Sigmoid colon (tissue), 7 donors: Measurements from ENCODE around the gene AGXT. TPM values are rescaled to one million over a fixed set of nuclear protein-coding genes. Genes with fewer than 3 reads are reported as not detected.

Experiments used
- DNase-seq: peaks from one replicate; pipeline ENCODE4 v3.0.0-alpha.2; 2019
- H3K27ac ChIP-seq, 4 donors: fragments of 200-600 bp; sonication (generic); one replicate each; pipeline ENCODE4 v1.5.1; 2016 to 2019; ENCODE audit warnings: mild to moderate bottlenecking in 1 of 4
- H3K27me3 ChIP-seq, 3 donors: fragments of 200-600 bp; sonication (generic); one replicate each; pipeline ENCODE4 v1.5.1; 2019; ENCODE audit warnings: mild to moderate bottlenecking in 1 of 3
- H3K36me3 ChIP-seq, 4 donors: fragments of 200-600 bp; sonication (generic); one replicate each; pipeline ENCODE4 v1.5.1; 2016 to 2019
- H3K4me1 ChIP-seq, 4 donors: fragments of 200-600 bp; sonication (generic); one replicate each; pipeline ENCODE4 v1.5.1; 2017 to 2019
- H3K4me3 ChIP-seq, 4 donors: fragments of 200-600 bp; sonication (generic); one replicate each; pipeline ENCODE4 v1.5.1; 2017 to 2019; ENCODE audit warnings: mild to moderate bottlenecking in 2 of 4, moderate library complexity in 1 of 4
- H3K9me3 ChIP-seq, 4 donors: fragments of 200-600 bp in 3 of 4; sonication (generic) in 3 of 4; one replicate each; pipeline versions ENCODE4 v1.5.1 to v1.6.1; 2013 to 2019
- EP300 ChIP-seq, 4 donors: sonication (generic); formaldehyde crosslinking; IDR thresholded peaks; one replicate each; pipeline ENCODE4 v1.6.1; 2017; ENCODE audit warnings: antibody characterized with exemption in 4 of 4
- POLR2A ChIP-seq, 2 donors: fragments of 450-650 bp; IDR thresholded peaks; one replicate each; pipeline ENCODE4 v1.6.1; 2016; ENCODE audit warnings: antibody characterized with exemption in 2 of 2, mild to moderate bottlenecking in 2 of 2, moderate library complexity in 2 of 2
- POLR2AphosphoS5 ChIP-seq, 4 donors: sonication (generic); formaldehyde crosslinking; IDR thresholded peaks; one replicate each; pipeline ENCODE4 v1.6.1; 2017; ENCODE audit warnings: antibody characterized with exemption in 4 of 4
- WGBS, 2 donors: extraction: QIAGEN DNeasy Blood & Tissue Kit; methylation state at CpG; one replicate each; pipeline ENCODE4 v1.1.7; 2013; 5-methylcytosine and 5-hydroxymethylcytosine counted together
- intact Hi-C: fragments of 100-400 bp; cut with DNase I; formaldehyde crosslinking; loops from one replicate; pipeline ENCODE4 v1.15.1; 2023
- polyA plus RNA-seq, 3 donors: library from polyadenylated mRNA; stranded (reverse); fragments of 200-250 nt; gene quantifications; one replicate each; pipeline ENCODE4 v1.2.3, GENCODE V29; 2013
- total RNA-seq, 4 donors: library from RNA; depleted of rRNA; stranded (reverse); fragments of >200 nt; gene quantifications; one replicate each; pipeline ENCODE4 v1.1.0, GENCODE V29; 2016
- TF ChIP-seq, protein P1 (sequence below), 4 experiments: fragments of 450-650 bp in 3 of 4; fragments of 200-600 bp in 1 of 4; IDR thresholded peaks; one replicate each; pipeline ENCODE4 v1.5.1; 2016 to 2019; ENCODE audit warnings: antibody characterized with exemption in 4 of 4, mild to moderate bottlenecking in 3 of 4, moderate library complexity in 2 of 4
- donor health status: healthy with polysubstance abuse.
- donor health status: Bipolar disorder and iron deficiency.
- donor health status: healthy.

Gene AGXT
- total RNA-seq, result not detected
- polyA plus RNA-seq, result 1 to 10 TPM in 2 of 3 donors, under 1 TPM in 1; 0.60 to 2.4 (median 1.6) TPM

DNA sequence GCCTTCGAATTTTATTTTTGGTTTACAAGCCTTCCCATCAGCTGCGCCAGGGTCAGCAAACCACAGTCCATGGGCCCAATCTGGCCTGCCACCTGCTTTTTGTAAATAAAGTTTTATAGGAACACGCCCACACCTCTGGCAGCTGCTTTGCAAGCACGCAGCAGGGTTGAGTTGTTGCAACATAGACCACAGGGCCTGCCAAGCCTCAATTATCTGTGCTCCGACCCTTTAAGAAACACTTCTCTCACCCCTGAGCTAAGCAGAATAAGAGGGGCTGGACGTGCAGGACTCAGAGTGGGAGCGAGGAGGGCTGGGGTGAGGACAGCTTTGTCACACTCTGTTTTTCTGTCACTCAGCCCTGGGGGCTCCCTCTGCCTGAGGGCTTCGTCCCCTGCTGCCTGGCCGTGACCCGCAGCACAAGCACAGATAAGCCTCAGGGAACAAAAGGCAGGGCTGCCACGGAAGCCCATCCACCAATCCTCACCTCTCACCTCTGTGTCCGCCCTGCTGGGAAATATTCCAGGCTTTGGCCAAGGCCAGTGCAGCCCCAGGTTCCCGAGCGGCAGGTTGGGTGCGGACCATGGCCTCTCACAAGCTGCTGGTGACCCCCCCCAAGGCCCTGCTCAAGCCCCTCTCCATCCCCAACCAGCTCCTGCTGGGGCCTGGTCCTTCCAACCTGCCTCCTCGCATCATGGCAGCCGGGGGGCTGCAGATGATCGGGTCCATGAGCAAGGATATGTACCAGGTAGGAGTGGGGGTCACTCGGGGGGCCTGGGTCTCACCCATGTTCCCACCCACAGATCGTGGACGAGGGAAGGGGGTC is at the start of gene AGXT:
TSS of gene AGXT (plus strand) at position 539 of the 823 bp plus-strand sequence. CDS start at position 581, 42 bp downstream.
- TF ChIP-seq EP300 (IDR thresholded peaks at IDR 0.05), result no peak
- no peak for TF ChIP-seq POLR2AphosphoS5 (IDR thresholded peaks at IDR 0.05)
- TF ChIP-seq, protein P1, sequence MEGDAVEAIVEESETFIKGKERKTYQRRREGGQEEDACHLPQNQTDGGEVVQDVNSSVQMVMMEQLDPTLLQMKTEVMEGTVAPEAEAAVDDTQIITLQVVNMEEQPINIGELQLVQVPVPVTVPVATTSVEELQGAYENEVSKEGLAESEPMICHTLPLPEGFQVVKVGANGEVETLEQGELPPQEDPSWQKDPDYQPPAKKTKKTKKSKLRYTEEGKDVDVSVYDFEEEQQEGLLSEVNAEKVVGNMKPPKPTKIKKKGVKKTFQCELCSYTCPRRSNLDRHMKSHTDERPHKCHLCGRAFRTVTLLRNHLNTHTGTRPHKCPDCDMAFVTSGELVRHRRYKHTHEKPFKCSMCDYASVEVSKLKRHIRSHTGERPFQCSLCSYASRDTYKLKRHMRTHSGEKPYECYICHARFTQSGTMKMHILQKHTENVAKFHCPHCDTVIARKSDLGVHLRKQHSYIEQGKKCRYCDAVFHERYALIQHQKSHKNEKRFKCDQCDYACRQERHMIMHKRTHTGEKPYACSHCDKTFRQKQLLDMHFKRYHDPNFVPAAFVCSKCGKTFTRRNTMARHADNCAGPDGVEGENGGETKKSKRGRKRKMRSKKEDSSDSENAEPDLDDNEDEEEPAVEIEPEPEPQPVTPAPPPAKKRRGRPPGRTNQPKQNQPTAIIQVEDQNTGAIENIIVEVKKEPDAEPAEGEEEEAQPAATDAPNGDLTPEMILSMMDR (IDR thresholded peaks at IDR 0.05), result no peak
- no peak for TF ChIP-seq POLR2A (IDR thresholded peaks at IDR 0.05)
- no peaks in the 10 kb centered on the region for H3K36me3 ChIP-seq
- WGBS, 2 donors, result 53 to 75% methylated on average over 21 of the region's 21 CpGs
- H3K9me3 ChIP-seq, result no peaks in the 10 kb centered on the region
- no peak within 1 kb of the TSS for H3K4me3 ChIP-seq
- H3K4me1 ChIP-seq, result no peaks in the 10 kb centered on the region
- DNase-seq, result peak; percentile 52
- H3K27ac ChIP-seq, result no peak within 1 kb of the TSS
- intact Hi-C loops, result no loop called here
- H3K27me3 ChIP-seq, result peaks cover 0 to 4% (median 0%) of the 10 kb centered on the region in 3 donors

DNA sequence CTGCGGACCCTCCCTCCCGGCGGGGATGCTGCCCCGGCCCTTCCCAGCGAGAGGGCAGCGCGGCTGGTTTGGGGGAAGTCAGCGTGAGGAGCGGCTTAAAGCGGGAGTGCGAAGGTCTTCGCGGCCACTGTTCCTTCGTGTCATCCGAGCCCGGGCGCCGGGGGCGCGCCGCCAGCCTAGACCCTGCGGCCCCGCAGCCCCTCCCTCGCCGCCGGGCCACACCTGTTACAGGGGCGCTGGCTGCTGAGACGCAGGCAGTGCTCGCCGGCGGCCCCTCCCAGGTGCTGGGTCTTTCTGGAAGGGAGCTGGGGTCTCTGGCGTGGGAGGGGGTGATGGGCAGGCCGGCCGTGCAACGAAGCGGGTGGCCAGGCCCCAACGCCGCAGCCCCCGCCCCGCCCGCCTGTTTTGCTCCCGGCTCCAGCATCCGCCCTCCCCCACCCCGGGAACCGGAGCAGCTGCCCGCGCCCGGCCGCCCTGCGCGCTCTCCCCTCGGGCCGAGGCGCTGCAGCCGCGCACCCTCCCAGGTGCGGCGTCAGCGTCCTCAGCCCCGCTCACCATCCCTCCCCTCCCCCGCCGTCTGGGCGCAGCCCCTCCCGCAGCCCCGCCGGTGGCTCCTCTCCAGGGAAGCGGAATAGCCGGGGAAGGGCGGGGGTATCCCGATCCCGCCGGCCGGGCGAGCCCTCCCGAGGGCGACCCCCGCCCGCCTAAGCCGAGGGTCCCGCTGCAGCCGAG is 49.3 kb upstream of the AGXT start:
- WGBS, 2 donors, result 1 to 2% methylated on average over 81 of the region's 81 CpGs
- Histone ChIP-seq H3K27me3 (peaks cover 34 to 77% (median 65%) of the 10 kb centered on the region in 3 donors), H3K4me1 (peaks cover 0 to 26% (median 23%) of the 10 kb centered on the region in 4 donors), H3K4me3 (peak overlapping the region in 3 of 4 donors; percentile 23 to 40 (median 38)), H3K27ac (no peak overlapping the region), H3K9me3 (peaks cover 0 to under 1% (median 0%) of the 10 kb centered on the region in 4 donors), H3K36me3 (no peaks in the 10 kb centered on the region)
- no peak for DNase-seq
- TF ChIP-seq POLR2AphosphoS5 (IDR thresholded peaks at IDR 0.05) (no peak), POLR2A (IDR thresholded peaks at IDR 0.05) (no peak), EP300 (IDR thresholded peaks at IDR 0.05) (no peak)
- TF ChIP-seq, protein P1 (IDR thresholded peaks at IDR 0.05), result no peak
- intact Hi-C loops, result no loop called here

DNA sequence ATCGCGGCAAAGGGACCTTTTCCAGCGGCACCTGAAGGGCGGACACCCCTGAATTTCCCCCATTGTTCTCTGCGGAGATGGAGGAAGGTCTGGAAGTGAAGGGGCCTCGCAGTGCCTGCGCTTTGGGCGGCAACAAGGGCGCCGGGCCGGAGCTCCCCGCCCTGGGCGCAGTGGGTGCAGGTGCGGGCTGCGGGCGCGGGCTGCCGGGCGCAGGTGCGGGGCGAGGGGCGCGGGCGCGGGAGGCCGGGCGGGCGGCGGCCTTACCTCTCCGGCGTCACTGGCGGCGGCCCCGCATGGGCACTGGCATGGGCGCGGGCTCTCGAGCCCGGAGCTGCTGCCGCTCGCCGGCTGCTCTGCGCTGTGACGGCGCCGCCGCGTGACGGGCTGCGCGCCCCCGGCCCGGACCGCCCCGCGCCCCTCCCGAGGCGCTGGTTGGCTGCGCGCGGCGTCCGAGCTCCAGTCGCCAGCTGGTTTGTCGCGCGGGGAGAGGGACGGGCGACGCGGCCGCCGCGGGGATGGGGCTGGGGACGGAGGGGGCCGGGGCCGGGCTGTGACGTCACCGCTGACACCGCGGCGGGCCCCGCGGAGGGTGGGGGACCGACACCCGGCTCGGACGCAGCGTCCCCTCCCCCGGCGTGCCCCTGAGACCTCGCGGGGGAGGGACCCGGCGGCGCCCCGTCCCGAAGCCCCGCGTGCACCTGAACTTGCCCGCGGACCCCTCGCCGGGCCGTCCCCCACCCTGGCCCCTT is 48.6 kb upstream of the AGXT start, which contains the start of gene KIF1A:
TSS of gene KIF1A (minus strand) at position 362 of the 749 bp plus-strand sequence. CDS start 22,467 bp downstream, outside the sequence.
- no peak for DNase-seq
- Histone ChIP-seq H3K27me3 (peaks cover 34 to 84% (median 67%) of the 10 kb centered on the region in 3 donors), H3K4me1 (peaks cover 0 to 26% (median 23%) of the 10 kb centered on the region in 4 donors), H3K9me3 (no peaks in the 10 kb centered on the region), H3K4me3 (peak within 1 kb of the TSS in 3 of 4 donors; percentile 23 to 40 (median 38)), H3K27ac (no peak within 1 kb of the TSS), H3K36me3 (no peaks in the 10 kb centered on the region)
- no peak for TF ChIP-seq POLR2A (IDR thresholded peaks at IDR 0.05)
- no peak for TF ChIP-seq POLR2AphosphoS5 (IDR thresholded peaks at IDR 0.05)
- TF ChIP-seq EP300 (IDR thresholded peaks at IDR 0.05), result no peak
- TF ChIP-seq, protein P1 (IDR thresholded peaks at IDR 0.05), result no peak
- WGBS, 2 donors, result 2 to 3% methylated on average over 104 of the region's 104 CpGs
- intact Hi-C loops, result no loop called here

DNA sequence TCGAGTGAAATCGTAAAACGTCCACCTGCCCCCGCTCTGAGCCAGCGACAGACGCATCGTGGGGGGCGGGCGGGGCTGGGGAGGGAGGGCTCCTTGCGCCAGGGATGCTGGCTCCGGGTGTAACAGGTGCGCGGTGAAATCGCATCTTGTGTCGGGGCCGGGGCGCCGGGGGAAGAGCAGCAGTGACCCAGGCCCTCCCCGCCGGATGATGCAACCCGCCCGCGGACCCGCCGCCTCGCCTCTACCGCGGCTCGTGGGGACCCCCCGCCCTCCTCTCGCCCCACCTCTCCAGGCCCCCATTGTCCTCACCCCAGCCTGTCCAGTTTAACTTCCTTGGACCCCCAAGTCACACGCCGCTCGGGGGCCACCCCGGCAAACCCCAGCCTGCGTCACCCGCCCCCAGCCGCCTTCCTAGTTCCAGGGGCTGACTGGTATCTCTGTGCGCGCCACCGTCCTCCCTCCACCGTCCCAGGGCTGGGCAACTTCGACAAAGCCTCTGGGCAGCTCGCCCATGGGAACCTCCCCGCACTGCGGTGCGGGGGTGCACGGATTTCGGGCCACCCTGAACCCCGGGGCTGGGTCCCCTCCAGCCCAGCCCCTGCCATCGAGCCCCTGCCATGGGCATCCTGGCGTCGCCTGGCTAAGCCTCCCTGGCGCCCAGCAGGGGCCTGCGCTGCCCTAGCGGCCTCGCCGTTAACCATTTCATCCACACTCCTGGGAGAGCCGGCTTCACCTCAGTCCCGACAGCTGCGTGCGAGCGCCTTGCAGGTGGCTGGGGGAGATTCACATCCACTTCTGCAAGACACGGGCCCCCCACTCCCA is 47.8 kb upstream of the AGXT start:
- WGBS, 2 donors, result 2 to 4% methylated on average over 64 of the region's 64 CpGs
- Histone ChIP-seq H3K4me3 (peak overlapping the region in 3 of 4 donors; percentile 23 to 40 (median 38)), H3K27me3 (peaks cover 34 to 89% (median 74%) of the 10 kb centered on the region in 3 donors), H3K4me1 (peaks cover 0 to 26% (median 23%) of the 10 kb centered on the region in 4 donors), H3K36me3 (no peaks in the 10 kb centered on the region), H3K9me3 (no peaks in the 10 kb centered on the region), H3K27ac (no peak overlapping the region)
- intact Hi-C loops, result no loop called here
- no peak for DNase-seq
- no peak for TF ChIP-seq POLR2AphosphoS5 (IDR thresholded peaks at IDR 0.05)
- TF ChIP-seq POLR2A (IDR thresholded peaks at IDR 0.05), result no peak
- TF ChIP-seq, protein P1 (IDR thresholded peaks at IDR 0.05), result no peak
- no peak for TF ChIP-seq EP300 (IDR thresholded peaks at IDR 0.05)
